ENCODE results near the gene CALD1. TPM values are rescaled to one million over a fixed set of nuclear protein-coding genes. Genes with fewer than 3 reads are reported as not detected.

CALD1 gene
- total and polyA plus RNA-seq, 7 donors: 16.8 to 59.5 (median 25.0) TPM

DNA sequence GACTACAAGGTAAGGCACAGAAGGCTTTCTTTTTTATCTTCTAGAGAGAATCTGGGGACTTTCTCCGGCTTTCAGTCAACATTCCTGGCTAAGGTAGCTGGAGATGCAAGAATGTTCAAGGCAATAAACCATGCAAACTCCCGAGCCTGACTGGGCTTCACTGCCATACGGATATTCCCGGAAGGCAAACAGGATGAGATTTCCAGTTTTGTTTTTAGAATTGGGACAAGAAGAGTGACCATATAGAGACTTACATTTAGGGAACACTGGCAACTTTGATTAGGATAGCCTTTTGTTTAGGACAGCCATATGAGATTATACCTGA lies 269 bp downstream of the CALD1 start:
- Histone ChIP-seq H3K36me3 (ENCODE audit: insufficient read depth in 1 of 2, low read depth in 1 of 2) (no peaks in the 10 kb centered on the region), H3K4me1 (no peaks in the 10 kb centered on the region), H3K27ac (peak overlapping the region; percentile 77), H3K27me3 (ENCODE audit: insufficient read depth in 3 of 3, low read length in 2 of 3) (no peaks in the 10 kb centered on the region), H3K9me3 (no peaks in the 10 kb centered on the region), H3K4me3 (peak overlapping the region; percentile 66)
- DNase-seq (no peak), ATAC-seq (peak in 2 of 4 donors; percentile 17 to 22)
- intact Hi-C loops (cut with DNase I): no loop called here
- WGBS, 3 donors: 6 to 12% (median 8%) methylated on average over 4 of the region's 4 CpGs
- TF ChIP-seq, protein P1, sequence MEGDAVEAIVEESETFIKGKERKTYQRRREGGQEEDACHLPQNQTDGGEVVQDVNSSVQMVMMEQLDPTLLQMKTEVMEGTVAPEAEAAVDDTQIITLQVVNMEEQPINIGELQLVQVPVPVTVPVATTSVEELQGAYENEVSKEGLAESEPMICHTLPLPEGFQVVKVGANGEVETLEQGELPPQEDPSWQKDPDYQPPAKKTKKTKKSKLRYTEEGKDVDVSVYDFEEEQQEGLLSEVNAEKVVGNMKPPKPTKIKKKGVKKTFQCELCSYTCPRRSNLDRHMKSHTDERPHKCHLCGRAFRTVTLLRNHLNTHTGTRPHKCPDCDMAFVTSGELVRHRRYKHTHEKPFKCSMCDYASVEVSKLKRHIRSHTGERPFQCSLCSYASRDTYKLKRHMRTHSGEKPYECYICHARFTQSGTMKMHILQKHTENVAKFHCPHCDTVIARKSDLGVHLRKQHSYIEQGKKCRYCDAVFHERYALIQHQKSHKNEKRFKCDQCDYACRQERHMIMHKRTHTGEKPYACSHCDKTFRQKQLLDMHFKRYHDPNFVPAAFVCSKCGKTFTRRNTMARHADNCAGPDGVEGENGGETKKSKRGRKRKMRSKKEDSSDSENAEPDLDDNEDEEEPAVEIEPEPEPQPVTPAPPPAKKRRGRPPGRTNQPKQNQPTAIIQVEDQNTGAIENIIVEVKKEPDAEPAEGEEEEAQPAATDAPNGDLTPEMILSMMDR (IDR thresholded peaks at IDR 0.05): no peak

DNA sequence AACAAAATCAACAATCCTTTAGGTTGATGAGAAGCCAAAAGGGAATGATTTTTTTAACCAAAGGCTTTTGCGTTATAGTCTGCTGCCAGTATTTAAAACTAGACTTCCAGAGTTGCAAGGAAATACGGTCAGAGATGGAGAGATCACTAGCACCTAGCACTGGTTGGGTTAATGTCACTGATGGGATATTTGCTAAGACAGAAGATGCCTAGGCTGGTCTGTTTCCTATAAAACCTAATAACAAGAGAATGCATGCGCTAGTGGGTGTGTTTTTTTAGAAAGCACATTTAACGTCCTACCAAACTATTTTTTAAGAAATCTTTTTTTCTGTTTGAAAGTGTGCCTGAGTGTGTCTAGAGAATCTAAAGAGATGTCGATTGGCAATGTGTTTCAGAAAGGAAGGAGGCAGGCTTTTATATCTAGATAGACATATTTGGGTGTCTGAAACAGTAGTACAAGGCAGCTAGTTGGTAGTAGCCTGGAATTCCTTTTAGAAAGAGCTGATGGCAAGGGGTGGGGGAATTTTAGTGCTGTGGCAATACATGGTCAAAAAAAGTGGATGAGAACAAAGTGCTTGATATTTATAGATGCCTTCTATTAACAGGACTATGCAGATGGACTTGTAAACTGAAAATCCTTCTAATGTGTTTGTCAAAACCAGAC lies 863 bp downstream of the CALD1 start:
- H3K27ac ChIP-seq: peak overlapping the region; percentile 77
- TF ChIP-seq, protein P1 (IDR thresholded peaks at IDR 0.05): no peak
- H3K27me3 ChIP-seq (ENCODE audit: insufficient read depth in 3 of 3, low read length in 2 of 3): no peaks in the 10 kb centered on the region
- H3K36me3 ChIP-seq (ENCODE audit: insufficient read depth in 1 of 2, low read depth in 1 of 2): no peaks in the 10 kb centered on the region
- no peaks in the 10 kb centered on the region for H3K9me3 ChIP-seq
- DNase-seq (no peak), ATAC-seq (no peak)
- 25 to 28% (median 26%) methylated on average over 5 of the region's 5 CpGs for WGBS, 3 donors
- intact Hi-C loops (cut with DNase I): no loop called here
- H3K4me3 ChIP-seq: peak overlapping the region; percentile 66
- no peaks in the 10 kb centered on the region for H3K4me1 ChIP-seq

DNA sequence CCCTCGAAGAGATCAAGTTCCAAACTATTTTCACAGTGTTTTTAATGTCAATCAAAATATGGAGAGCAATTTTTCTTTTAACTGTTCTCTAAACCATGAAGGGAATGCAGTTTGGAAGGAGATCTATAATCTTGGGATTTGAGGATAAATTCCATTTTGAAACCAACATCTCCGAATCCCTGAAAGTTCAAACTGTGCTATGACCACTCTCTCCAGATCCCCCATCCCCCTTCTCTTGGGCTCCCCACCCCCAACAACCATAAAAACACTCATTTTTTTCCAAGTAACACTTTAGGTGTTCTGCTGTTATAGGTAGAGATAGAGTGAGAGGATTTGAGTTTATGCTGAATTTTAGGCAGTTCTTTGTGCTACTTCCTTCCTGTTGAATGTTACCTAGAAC lies 1.7 kb downstream of the CALD1 start:
- H3K27me3 ChIP-seq (ENCODE audit: insufficient read depth in 3 of 3, low read length in 2 of 3): no peaks in the 10 kb centered on the region
- TF ChIP-seq, protein P1 (IDR thresholded peaks at IDR 0.05): no peak
- no peak for DNase-seq
- H3K27ac ChIP-seq: peak overlapping the region; percentile 77
- peak overlapping the region; percentile 66 for H3K4me3 ChIP-seq
- no peaks in the 10 kb centered on the region for H3K4me1 ChIP-seq
- H3K9me3 ChIP-seq: no peaks in the 10 kb centered on the region
- intact Hi-C loops (cut with DNase I): no loop called here
- no peaks in the 10 kb centered on the region for H3K36me3 ChIP-seq (ENCODE audit: insufficient read depth in 1 of 2, low read depth in 1 of 2)
- ATAC-seq: no peak
- 42 to 51% (median 49%) methylated on average over 2 of the region's 2 CpGs for WGBS, 3 donors

DNA sequence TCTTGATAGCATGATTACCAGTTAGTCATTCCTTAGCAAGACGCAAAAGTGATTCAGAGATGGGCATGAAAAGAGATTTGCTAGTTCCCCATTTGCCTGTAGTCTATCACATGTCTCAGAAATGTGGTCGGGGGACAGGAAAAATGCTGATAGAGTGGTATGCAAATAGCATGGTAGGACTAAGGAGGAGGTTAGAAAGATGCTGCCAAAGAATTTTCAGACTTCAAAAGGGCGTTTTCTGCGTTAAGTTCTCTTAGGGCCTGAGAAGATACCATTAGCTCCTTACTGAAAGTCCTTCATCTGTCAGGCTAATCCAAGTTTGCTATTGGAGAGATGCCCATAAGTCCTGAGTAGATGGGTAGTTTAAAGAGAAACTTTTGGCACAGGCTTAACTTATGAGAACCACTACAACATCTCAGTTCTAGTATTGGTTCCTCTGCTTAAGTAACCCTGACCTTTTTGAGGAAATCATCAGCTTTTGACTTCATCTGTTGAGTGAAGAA lies 2.7 kb downstream of the CALD1 start:
- no peaks in the 10 kb centered on the region for H3K9me3 ChIP-seq
- WGBS, 3 donors: 81 to 85% (median 82%) methylated on average over 4 of the region's 4 CpGs
- no peaks in the 10 kb centered on the region for H3K27me3 ChIP-seq (ENCODE audit: insufficient read depth in 3 of 3, low read length in 2 of 3)
- intact Hi-C loops (cut with DNase I): no loop called here
- H3K4me1 ChIP-seq: no peaks in the 10 kb centered on the region
- H3K4me3 ChIP-seq: peak overlapping the region; percentile 66
- peak overlapping the region; percentile 77 for H3K27ac ChIP-seq
- DNase-seq (no peak), ATAC-seq (no peak)
- TF ChIP-seq, protein P1 (IDR thresholded peaks at IDR 0.05): no peak
- no peaks in the 10 kb centered on the region for H3K36me3 ChIP-seq (ENCODE audit: insufficient read depth in 1 of 2, low read depth in 1 of 2)

All from psoas muscle (tissue), 8 donors.